GDM1 (cell line): Measurements from ENCODE around the gene RDH14.

Source experiments
- DNase-seq: peaks from one replicate; lab custom pipeline; 2025; lab: John Stamatoyannopoulos, UW

The RDH14 gene

DNA sequence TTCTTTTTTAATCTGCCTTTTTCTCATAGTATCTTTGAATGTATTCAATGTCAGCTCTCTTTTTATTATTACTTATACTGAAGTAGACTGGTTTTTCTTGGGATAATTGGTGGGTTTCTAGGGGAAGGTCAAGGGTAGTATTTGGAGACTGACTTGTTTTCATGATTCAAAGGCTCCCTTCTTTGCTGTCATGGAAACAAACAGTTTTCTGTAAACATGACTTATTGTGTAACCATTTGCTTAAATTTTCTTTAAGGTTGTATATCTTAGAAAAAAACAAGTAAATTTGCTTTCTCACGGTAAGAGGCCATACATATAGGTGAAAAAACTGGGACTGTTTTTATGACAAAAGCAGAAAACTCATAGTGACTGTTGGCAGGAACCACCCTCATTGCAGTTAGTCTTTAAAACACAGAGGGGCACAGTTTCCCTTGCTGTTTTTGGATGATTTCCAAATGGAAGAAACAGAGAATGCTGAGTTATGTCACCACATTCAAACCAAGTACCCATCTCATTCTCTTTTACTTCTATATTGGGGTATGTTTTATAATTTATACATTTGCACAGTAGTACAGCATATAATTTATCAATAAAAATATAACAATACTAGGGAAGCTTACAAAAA is 5.8 kb upstream of the RDH14 start:
- no peak for DNase-seq

GRCh38 chr2:18560797-18561085 is 288 bp upstream of the RDH14 start:
- no peak for DNase-seq

DNA sequence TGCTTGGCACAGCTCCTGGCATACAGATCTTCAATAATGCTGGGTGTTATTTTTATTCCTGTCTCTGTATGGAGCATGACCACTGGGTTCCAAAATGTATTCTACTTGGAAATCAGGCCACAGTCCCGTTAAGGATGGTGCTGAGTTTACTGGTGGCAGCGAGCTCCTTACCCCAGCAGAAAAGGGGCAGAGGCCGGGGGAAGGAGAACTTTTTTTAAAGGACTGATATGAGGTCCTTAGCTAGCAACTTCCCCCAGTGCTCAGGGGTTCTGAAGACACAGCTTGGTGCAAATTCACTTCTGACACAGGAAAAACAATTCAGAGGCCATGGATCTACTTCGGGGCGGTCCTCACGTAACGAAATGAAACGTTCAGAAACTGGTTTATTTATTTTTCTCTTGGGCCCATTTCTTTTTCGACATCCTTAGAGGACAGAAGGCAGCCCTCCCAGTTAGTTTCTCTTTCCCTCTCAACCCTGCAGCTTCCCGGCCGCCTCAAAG is 872 bp downstream of the RDH14 start:
- no peak for DNase-seq

GRCh38 chr2:18558458-18558857 is 2.0 kb downstream of the RDH14 start:
- no peak for DNase-seq

DNA sequence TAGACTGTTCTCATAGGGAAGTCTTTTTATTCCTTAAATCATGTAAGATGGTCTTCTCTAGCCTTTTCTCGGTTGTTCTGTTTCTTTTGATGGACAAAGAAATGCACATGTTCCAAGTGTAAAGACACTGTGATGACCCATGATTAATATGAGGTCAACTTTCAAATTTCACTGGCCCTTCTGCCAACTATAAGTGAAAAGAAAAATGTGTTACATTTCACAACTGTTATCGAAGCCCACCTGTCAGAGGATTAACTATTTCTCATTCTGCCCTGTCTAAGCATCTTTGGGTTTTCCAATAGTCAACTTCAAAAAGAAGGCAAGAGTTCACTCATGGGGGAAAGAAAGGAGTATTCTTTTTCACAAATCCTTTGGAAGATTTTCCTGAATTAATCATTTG is 3.3 kb downstream of the RDH14 start:
- DNase-seq, result no peak

DNA sequence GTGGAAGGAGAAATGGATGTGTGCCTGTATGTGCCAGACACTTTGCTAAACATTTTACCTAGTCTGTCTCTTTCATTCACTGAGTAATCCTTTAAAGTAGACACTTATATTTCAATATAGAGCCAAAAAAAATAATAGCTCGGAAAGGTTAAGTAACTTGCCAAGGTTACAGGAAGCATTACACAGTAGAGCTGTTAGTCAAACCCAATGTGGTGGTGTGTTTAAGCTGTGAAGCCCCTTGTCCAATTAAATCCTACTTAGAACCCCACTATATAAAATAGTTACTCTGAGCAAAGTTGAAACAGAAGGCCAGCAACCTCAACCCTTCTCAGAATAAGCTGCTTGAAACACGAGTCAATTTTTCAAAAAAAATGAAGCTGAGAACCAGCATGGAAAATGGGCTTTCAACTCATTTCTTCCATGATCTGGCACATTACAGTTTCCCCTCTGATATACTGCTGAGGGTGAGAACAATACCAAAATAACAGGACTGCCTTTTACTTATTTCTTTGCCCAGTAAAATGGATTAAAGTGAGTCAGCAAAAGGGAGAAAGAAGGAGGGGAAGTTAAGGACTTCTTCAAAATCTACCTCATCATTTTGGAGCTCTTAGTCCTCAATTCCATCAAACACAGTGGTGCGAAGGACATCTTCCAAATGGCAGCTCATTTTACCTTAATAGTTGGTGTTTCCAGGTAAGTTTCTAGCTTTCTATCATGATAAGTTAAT is 7.9 kb downstream of the RDH14 start:
- no peak for DNase-seq

DNA sequence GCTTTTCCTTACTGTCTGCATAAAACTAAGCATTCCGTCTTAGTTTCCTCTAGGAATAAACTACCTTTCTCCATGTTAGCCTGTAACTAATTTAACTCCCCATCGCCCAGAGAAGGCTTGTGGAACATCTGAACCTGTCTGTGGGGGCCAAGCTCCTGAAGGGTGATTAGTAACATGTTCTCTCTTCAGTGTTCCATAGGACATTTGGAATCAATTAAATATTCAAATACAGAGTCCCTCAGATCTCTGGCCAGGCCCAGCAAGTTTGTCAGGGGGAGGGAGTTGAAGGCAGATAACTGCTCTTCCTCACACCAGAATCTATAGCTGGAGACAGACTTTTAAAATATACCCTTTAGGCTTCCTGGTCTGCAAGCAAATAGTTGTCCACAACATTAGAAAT is 8.8 kb downstream of the RDH14 start:
- no peak for DNase-seq

DNA sequence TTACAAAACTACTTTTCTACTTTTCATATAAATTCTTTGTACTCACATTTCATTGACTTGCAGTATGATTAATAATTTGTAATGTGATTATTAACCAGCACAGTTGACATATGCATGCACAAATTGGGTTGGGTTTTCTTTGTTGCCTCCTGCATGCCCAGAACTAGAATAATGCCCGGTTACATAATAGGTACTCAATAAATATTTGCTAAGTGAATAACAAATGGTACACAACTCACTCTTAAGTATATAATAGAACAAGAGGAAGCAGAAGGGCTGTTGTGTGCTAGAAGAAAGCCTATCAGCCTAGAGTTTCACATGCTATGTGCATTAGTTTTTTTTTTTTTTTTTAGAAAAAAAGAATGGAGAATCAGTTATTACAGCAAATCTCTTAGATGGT is 9.3 kb downstream of the RDH14 start:
- no peak for DNase-seq

- DNase-seq, result no peak
Measured at GRCh38 chr2:18550433-18550832, 10.0 kb downstream of the RDH14 start.

GRCh38 chr2:18549083-18549482 is 11.4 kb downstream of the RDH14 start:
- no peak for DNase-seq

- DNase-seq, result no peak
Measured at GRCh38 chr2:18548621-18549020, 11.8 kb downstream of the RDH14 start.

DNA sequence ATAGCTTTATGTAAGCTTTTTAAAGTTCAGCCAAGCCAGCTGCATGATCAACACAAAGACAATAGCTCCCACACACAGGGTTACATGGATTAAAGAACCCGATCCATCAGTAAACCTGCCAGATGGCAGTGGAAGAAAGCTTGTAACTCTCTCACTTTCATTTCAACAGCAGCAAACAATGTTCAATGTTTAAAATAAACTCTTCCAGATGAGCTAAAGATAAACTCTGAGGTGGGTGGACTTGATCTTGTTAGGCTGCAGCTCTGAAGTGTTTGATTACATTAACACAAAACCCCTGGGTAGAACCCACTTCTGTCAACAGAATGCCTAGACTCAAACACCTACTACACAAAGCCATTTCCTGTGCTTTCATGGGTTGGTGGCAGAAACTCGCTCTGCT is 13.9 kb downstream of the RDH14 start:
- DNase-seq, result no peak

DNA sequence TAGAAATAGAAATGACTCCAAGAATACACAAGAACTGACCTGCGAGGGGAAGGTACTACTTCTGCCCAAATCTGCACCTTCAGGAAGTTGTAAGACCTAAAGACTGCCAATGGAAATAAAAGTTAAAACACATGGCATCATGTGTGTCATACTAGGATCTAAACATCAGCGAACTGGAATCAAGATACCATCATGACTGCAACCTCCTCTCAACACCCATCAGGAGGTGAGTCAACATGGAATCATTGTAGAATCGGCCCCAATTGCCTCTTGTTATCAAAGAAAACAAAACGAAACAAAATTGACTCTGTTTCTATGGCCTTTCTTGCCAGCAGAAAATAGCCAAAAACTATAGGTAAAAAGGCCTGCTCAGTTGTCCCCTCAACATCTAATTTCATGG is 15.1 kb downstream of the RDH14 start:
- no peak for DNase-seq

DNA sequence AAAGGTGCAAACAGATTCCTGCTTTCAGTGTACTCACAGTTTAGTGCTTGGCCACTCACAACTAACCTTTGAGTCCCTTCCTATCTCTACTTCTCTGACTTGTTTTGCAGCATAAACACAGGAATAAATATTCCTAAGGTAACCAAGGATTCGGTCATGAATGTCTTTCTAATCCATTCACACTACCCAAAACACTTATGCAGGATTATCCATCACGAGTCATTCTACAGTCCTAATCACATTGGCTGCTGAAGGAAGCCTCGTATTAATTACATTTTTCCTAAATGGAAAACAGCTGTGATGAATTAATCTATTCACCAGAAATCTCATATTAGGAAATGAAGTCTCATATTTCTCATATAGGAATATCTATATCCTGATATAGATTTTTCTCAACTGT is 16.3 kb downstream of the RDH14 start:
- no peak for DNase-seq

DNA sequence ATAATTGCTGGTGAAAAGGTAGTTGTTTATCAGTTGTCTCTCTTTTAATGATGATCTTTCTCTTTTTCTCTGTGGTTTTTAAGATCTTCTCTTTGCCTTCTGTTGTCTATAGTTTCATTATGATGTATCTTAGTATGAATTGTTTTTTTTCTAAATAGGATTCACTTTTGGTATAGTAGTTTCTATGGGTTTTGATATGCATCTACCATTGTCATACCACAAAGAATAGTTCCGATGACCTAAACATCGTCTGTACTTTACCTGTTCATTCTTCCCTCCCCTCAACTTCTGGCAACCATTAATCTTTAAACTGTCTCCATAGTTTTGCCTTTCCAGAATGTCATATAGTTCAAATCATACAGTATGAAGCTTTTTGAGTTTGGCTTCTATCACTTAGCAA is 19.6 kb downstream of the RDH14 start:
- DNase-seq, result no peak

DNA sequence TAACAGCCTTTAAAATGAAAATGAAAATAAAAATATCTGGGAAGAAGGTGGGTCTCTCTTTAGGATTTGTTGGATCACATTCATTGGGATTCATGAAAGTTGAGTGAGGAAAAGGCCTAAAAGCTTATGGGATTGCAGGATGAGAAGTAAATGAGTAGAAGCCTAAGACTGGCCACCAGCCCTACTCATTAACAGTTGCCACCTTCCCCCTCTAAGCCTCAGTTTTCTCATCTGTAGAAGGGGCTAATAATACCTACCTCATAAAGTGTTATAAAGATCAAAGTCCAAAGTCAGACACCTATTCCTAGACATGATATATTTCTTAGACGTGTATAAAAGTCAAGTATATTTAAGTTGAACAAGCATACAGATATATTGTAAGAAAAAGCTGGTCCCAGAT is 23.8 kb downstream of the RDH14 start:
- DNase-seq, result no peak

DNA sequence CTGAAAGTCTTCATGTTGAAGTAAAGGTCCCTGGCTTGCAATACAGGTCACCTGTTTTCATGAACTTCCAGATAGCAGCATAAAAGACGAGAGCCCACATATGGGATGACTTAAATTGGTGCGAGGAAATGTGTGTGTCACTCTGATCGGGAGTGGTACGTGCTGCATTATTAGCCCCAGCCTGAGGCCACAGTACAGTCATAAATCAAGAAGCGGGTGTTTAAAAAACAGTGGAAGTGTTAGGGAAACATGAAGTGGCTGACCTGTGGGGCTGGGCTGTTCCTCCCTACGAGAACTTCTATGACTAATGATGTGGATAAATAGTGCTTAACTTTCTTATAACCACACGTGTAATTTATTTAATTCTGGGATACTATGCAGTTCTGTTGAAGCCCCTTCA is 24.4 kb downstream of the RDH14 start:
- DNase-seq, result no peak

GRCh38 chr2:18531194-18531593 is 29.3 kb downstream of the RDH14 start:
- DNase-seq, result no peak

DNA sequence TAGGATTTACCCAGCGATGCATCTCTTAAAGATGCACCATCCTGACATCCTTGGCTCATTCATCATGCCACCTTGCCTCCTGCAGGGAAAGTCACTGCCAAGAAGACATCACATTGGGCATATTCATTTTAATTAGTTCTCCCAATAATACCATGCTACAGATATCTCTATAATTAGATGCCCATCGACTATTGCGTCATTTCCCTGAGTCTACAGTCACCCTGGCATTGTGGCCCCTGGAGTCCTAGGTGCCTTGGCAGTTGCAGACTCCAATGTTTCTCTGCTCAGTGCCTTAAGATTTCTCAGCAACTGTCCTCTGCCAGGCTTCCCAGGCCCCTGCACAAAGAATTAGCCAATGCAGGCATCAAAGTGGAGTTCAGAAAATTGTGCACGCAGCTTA is 32.6 kb downstream of the RDH14 start:
- no peak for DNase-seq

DNA sequence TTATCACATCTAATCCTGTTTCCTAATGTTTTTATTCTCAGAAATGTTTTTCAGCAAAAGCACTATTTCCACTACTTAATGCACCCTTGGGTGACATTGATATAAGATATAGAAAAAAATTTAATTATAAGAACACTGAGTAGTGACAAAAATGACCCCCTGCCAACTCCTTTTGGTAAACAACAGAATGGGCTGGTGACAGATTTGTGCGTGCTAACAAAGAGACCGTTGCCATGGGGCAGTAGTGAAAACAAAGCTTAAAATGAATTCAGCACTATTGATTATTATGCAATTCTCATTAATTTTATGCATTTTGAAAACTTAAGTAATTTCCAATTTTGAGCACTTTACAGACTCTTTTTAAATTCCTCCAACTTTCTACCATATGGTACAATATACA is 33.1 kb downstream of the RDH14 start:
- DNase-seq, result no peak

DNA sequence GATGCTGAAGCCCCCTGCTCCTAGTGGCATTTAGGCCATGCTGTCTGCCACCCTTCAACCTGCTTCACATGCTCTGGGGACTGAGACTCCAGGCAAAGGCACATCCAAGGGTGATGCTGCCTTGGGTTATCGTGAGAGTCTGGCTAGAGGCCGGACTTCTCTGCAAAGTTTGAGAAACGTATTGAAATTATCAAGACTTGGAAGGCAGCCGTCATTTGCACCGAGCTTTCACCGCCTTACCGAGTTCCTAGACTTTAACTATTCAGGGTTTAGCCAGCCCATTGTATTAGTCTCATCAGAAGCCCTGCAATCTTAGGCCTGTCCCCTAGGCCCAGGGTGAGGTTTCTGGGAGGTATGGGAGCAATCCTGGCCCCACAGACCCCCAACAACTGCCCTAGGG is 34.0 kb downstream of the RDH14 start:
- DNase-seq, result no peak

GRCh38 chr2:18525852-18526251 is 34.6 kb downstream of the RDH14 start:
- DNase-seq, result no peak

DNA sequence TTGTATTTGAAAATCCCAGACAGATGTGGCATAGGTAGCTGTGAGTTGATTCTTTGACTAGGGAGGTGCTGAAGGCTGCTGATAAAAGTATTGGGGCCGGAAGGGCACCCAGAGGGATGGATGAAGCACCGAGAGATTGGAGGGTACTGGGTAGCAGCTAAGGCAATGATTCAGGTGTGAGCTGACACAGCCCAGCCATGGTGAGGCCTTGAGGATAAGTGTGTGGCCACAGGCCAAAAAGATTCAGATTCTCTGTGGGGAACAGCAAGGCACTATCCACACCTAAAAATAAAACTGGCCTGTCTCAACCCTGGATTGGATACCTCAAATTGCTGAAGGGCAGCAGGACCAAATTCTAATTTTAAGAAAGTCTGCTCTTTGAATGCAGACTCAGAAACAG is 35.2 kb downstream of the RDH14 start:
- no peak for DNase-seq

DNA sequence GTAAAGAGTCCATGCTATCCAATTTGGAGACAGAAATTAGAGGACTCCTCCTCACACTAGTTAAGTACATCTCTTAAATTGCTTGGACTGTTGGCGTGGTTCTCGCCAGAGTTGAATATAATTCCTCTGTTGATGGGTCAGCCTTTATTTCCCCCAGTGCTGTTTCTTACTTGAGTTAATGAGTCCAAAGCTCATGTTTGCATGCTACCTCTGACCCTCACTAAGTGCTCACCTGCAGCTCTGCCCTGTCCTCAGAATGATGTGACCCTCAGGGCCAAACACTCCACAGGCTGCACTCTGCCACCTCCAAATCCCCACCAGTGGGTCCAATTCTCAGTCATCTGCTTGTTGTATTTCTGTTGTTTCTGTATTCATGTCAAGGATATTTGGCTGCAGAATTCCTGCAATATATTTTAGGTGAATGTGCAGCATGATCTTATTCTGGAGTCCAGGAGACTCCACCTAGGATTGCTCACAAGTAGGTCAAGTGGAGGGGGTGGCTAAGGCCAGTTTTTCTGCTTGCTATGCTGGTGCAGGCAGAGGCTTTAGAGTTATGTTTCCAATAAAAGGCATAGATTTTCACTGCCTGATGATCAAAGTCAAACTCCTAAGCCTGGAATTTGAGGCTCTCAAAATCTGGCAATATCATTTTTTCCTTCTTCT is 37.8 kb downstream of the RDH14 start:
- no peak for DNase-seq
